HuH-7.5 (cell line): ENCODE data around the gene ADSS2.

Experiments used
- DNase-seq: peaks from one replicate; pipeline ENCODE4 v3.0.0; 2011; ENCODE audit warnings: low spot score

Gene ADSS2

DNA sequence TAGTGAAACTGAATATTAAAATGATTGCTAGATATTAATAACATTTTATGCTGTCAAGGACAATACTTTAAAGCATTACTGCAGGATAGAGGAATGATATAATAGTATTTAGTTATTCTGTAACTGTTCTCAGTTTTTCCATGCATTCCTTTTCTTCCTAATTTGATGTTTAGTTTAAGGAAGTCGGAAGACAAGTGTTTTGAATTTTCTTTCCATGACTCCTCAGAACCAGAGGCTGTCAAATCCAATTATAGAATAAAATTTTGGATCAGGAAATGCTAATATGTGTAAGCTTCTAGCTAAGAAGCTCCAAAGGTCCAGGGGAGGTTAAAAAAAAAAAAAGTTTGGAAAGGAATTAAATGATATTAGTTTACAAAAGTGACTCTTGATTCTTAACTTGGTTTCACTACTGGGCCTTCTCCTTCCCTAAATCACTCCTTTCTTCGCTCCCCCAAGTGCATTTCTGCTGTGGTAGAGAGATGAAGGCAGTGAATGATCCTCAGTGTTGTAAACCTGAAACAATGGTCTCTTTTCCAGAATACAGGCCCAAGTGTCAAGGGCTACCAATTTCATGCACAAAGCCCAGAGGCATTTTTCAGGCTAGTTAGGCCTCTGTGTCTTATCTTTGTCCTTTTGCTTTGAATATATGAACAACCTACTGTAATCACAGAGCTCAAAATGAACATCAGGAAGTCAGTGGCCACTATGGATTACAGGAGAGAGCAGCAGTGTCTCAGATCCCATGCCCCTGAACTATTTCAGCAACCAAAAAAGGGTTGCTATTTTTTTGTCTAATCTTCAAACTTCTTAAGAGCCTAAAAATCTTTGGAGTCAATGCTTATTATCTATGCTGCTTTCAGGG is 6.2 kb downstream of the ADSS2 start:
- DNase-seq, result no peak

DNA sequence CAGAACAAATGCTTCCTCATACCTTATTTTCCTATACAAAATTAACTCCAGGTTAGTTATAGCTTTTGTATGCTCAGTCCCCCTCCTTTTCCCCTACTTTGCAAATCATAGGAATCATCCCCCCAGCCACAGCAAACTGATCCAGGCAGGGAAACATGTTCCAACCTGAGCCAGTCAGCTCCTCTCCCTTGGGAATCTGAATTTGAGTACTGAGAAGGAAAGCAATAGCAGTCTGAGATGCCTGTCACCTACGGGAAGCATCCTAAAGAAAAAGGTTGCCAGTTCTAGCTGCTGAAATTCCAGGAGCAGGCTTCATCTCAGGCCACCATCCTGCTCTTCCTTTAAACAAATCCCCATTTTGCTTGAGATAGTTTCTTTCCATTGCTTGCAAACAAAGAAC is 6.9 kb downstream of the ADSS2 start:
- no peak for DNase-seq

- DNase-seq, result no peak
Measured at GRCh38 chr1:244442850-244443249, 8.9 kb downstream of the ADSS2 start.

- no peak for DNase-seq
Measured at GRCh38 chr1:244439391-244440032, 12.2 kb downstream of the ADSS2 start.

- DNase-seq, result no peak
Measured at GRCh38 chr1:244437086-244437468, 14.6 kb downstream of the ADSS2 start.

GRCh38 chr1:244436336-244437085 is 15.2 kb downstream of the ADSS2 start:
- DNase-seq, result no peak

GRCh38 chr1:244435562-244436205 is 16.0 kb downstream of the ADSS2 start:
- DNase-seq, result no peak

GRCh38 chr1:244431166-244431565 is 20.5 kb downstream of the ADSS2 start:
- no peak for DNase-seq

DNA sequence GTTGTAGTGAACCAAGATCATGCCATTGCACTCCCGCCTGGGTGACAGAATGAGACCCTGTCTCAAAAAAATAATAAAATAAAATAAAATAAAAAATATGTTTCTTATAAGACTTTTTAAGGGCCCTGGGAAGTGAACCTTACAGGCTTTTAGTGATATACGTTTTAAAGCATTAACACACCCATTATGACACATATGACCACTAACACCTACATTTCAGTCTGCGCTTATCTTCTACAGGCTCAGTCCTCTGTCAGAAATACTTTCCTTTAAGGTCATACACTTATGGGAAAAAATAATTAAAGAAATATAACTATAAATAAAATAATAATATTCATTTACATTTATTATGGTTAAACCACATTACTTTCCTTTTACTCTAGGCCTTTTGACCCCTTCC is 21.9 kb downstream of the ADSS2 start:
- DNase-seq, result no peak

GRCh38 chr1:244427647-244428046 is 24.1 kb downstream of the ADSS2 start:
- DNase-seq, result no peak

GRCh38 chr1:244424649-244425334 is 26.9 kb downstream of the ADSS2 start:
- DNase-seq, result no peak

- no peak for DNase-seq
Measured at GRCh38 chr1:244422174-244422573, 29.5 kb downstream of the ADSS2 start.

DNA sequence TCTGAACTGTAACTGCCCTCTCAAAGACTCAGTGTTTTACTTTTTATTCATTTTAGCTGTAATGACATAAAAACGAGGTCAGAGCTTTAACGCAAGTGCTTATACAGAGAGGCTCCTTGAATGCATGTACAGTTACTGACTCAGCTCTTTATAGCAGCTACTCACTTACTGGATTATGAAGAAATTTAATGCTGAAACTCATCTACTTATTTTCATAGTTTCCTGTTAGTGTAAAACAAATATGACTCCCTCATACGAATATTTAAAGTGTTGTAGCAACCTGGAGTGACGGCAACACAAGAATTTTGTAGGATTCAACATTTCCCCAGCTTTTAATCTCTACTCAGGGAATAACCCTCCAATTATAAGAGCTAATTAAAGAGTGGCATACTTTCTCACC is 32.7 kb downstream of the ADSS2 start:
- DNase-seq, result no peak

- DNase-seq, result no peak
Measured at GRCh38 chr1:244414543-244414942, 37.2 kb downstream of the ADSS2 start.

GRCh38 chr1:244413736-244414135 is 38.0 kb downstream of the ADSS2 start:
- no peak for DNase-seq

GRCh38 chr1:244412176-244412575 is 39.5 kb downstream of the ADSS2 start:
- DNase-seq, result no peak

- DNase-seq, result no peak
Measured at GRCh38 chr1:244409701-244410100, 42.0 kb downstream of the ADSS2 start.

DNA sequence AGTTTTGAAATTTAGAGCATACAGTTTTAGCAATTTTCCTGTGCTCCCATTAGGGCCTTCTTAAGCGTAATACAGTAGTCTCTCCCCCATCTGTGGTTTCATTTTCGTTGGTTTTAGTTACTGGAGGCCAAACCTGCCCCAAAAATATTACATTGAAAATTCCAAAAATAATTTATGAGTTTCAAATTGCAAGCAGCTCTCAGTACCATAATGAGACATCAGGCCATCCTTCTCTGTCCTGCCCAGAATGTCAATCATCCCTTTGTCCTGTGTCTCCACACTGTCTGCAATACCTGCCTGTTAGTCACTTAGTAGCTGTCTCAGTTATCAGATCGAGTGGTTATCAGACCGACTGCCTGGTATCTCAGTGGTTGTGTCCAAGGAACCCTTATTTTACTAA is 45.4 kb downstream of the ADSS2 start:
- no peak for DNase-seq

GRCh38 chr1:244405856-244406255 is 45.9 kb downstream of the ADSS2 start:
- DNase-seq, result no peak

GRCh38 chr1:244403431-244403830 is 48.3 kb downstream of the ADSS2 start:
- no peak for DNase-seq

GRCh38 chr1:244400974-244401373 is 50.7 kb downstream of the ADSS2 start:
- DNase-seq, result no peak

- DNase-seq, result no peak
Measured at GRCh38 chr1:244397131-244397530, 54.6 kb downstream of the ADSS2 start.
